HS-5 (cell line): ENCODE data around the gene KCTD11.
A peak's percentile ranks its signal among the peaks of the same experiment; 100 is the strongest.
"Not testable (repeated sequence)": the region's sequence is repeated elsewhere in the genome, so short reads cannot be mapped to it uniquely, and the experiment has no call there.

Experiments used
- DNase-seq: peaks from one replicate; pipeline ENCODE4 v3.0.0-alpha.2; 2012; ENCODE audit warnings: low read depth

The KCTD11 gene

GRCh38 chr17:7322520-7323194 is 29.3 kb upstream of the KCTD11 start:
- no peak for DNase-seq

- DNase-seq, result no peak
These were observed 28.1 kb upstream of the KCTD11 start for GRCh38 chr17:7323731-7324437.

- DNase-seq, result no peak
These were observed 27.6 kb upstream of the KCTD11 start for GRCh38 chr17:7324438-7324779.

GRCh38 chr17:7325031-7325528 is 26.9 kb upstream of the KCTD11 start:
- DNase-seq, result no peak

GRCh38 chr17:7326186-7326585 is 25.8 kb upstream of the KCTD11 start:
- no peak for DNase-seq

GRCh38 chr17:7327056-7327455 is 24.9 kb upstream of the KCTD11 start:
- DNase-seq, result no peak

GRCh38 chr17:7327501-7327900 is 24.5 kb upstream of the KCTD11 start:
- DNase-seq, result no peak

- DNase-seq, result no peak
These were observed 24.0 kb upstream of the KCTD11 start for GRCh38 chr17:7328009-7328408.

- DNase-seq, result no peak
These were observed 23.1 kb upstream of the KCTD11 start, which contains the start of gene NEURL4 for GRCh38 chr17:7328840-7329373. TSS of gene NEURL4 (minus strand) at chr17:7329335. CDS start at chr17:7329312, 23 bp downstream.

- DNase-seq, result peak; percentile 96
These were observed 22.5 kb upstream of the KCTD11 start for GRCh38 chr17:7329374-7329996.

GRCh38 chr17:7329997-7330637 is 21.8 kb upstream of the KCTD11 start:
- DNase-seq, result no peak

- no peak for DNase-seq
These were observed 21.3 kb upstream of the KCTD11 start for GRCh38 chr17:7330638-7331015.

GRCh38 chr17:7332111-7332510 is 19.9 kb upstream of the KCTD11 start:
- no peak for DNase-seq

- not testable (repeated sequence) for DNase-seq
These were observed 19.3 kb upstream of the KCTD11 start for GRCh38 chr17:7332600-7333069.

- no peak for DNase-seq
These were observed 16.9 kb upstream of the KCTD11 start for GRCh38 chr17:7334938-7335538.

GRCh38 chr17:7335765-7336164 is 16.2 kb upstream of the KCTD11 start:
- not testable (repeated sequence) for DNase-seq

GRCh38 chr17:7336240-7337175 is 15.5 kb upstream of the KCTD11 start, which contains the start of gene ACAP1:
TSS of gene ACAP1 (plus strand) at chr17:7336529. CDS start at chr17:7336735, 206 bp downstream.
- DNase-seq, result no peak

GRCh38 chr17:7337600-7337999 is 14.4 kb upstream of the KCTD11 start:
- not testable (repeated sequence) for DNase-seq

GRCh38 chr17:7340179-7340578 is 11.8 kb upstream of the KCTD11 start:
- no peak for DNase-seq

- DNase-seq, result no peak
These were observed 10.1 kb upstream of the KCTD11 start for GRCh38 chr17:7341842-7342241.

- no peak for DNase-seq
These were observed 8.7 kb upstream of the KCTD11 start for GRCh38 chr17:7343250-7343649.
